Fibroblast of gingiva (primary cell): Measurements from ENCODE around the gene SEMA4C.
A peak's percentile ranks its signal among the peaks of the same experiment; 100 is the strongest.
"Not testable (repeated sequence)": the region's sequence is repeated elsewhere in the genome, so short reads cannot be mapped to it uniquely, and the experiment has no call there.

ENCODE experiments used
- DNase-seq: peaks from one replicate; pipeline ENCODE4 v3.0.0-alpha.2; 2011; ENCODE audit warnings: low read depth

Gene SEMA4C

GRCh38 chr2:96866586-96866985, 3.3 kb downstream of the SEMA4C start:
- no peak for DNase-seq

- no peak for DNase-seq
Observed at GRCh38 chr2:96866149-96866548, 3.7 kb downstream of the SEMA4C start.

- DNase-seq, result no peak
Observed at GRCh38 chr2:96865654-96866053, 4.2 kb downstream of the SEMA4C start.

GRCh38 chr2:96864343-96865091, 5.4 kb downstream of the SEMA4C start:
- DNase-seq, result no peak

- no peak for DNase-seq
Observed at GRCh38 chr2:96863575-96864342, 6.1 kb downstream of the SEMA4C start.

GRCh38 chr2:96863056-96863455, 6.8 kb downstream of the SEMA4C start:
- not testable (repeated sequence) for DNase-seq

- no peak for DNase-seq
Observed at GRCh38 chr2:96861074-96861473, 8.8 kb downstream of the SEMA4C start.

- DNase-seq, result no peak
Observed at GRCh38 chr2:96860065-96861029, 9.5 kb downstream of the SEMA4C start.

GRCh38 chr2:96859681-96860064, 10.2 kb downstream of the SEMA4C start:
- no peak for DNase-seq

GRCh38 chr2:96859099-96859649, 10.7 kb downstream of the SEMA4C start:
- DNase-seq, result no peak

GRCh38 chr2:96857667-96858372, 12.1 kb downstream of the SEMA4C start, which contains the start of gene ANKRD39:
Gene ANKRD39 (minus strand): TSS chr2:96858016. CDS start chr2:96857987, 29 bp downstream.
- peak; percentile 97 for DNase-seq

GRCh38 chr2:96856776-96857666, 12.9 kb downstream of the SEMA4C start:
- DNase-seq, result no peak

- DNase-seq, result no peak
Observed at GRCh38 chr2:96853321-96853720, 16.6 kb downstream of the SEMA4C start.

GRCh38 chr2:96852667-96853066, 17.2 kb downstream of the SEMA4C start:
- no peak for DNase-seq

- no peak for DNase-seq
Observed at GRCh38 chr2:96848264-96848663, 21.6 kb downstream of the SEMA4C start.

GRCh38 chr2:96847586-96847985, 22.3 kb downstream of the SEMA4C start:
- DNase-seq, result no peak

GRCh38 chr2:96846825-96847224, 23.1 kb downstream of the SEMA4C start:
- DNase-seq, result no peak

GRCh38 chr2:96844405-96844808, 25.5 kb downstream of the SEMA4C start:
- DNase-seq, result no peak

GRCh38 chr2:96843538-96844268, 26.2 kb downstream of the SEMA4C start, which contains the start of gene ANKRD23:
Gene ANKRD23 (minus strand): TSS chr2:96844021. CDS start chr2:96843992, 29 bp downstream.
- DNase-seq, result no peak
